Peyer's patch (tissue), 4 donors: ENCODE data around the gene ANKRD62.

ENCODE experiments used
- CTCF ChIP-seq, 6 experiments: fragments of 450-650 bp in 4 of 6; fragments of 200-600 bp in 2 of 6; sonication (generic) in 1 of 6; IDR thresholded peaks; one replicate each; pipeline ENCODE4 v1.5.1; 2017 to 2019; ENCODE audit warnings: antibody characterized with exemption in 6 of 6, mild to moderate bottlenecking in 3 of 6, moderate library complexity in 1 of 6
- POLR2A ChIP-seq, 2 donors: fragments of 450-650 bp; IDR thresholded peaks; one replicate each; pipeline ENCODE4 v1.5.1; 2017; ENCODE audit warnings: antibody characterized with exemption in 2 of 2, mild to moderate bottlenecking in 2 of 2, moderate library complexity in 2 of 2

- TF ChIP-seq CTCF (IDR thresholded peaks at IDR 0.05) = no peak
- TF ChIP-seq POLR2A (IDR thresholded peaks at IDR 0.05) = no peak
Measured at GRCh38 chr18:12109836-12110235, 16.2 kb downstream of the ANKRD62 start.
